Immature natural killer cell (primary cell): Measurements from ENCODE around the gene SUGCT. TPM values are rescaled to one million over a fixed set of nuclear protein-coding genes. Genes with fewer than 3 reads are reported as not detected.

ENCODE experiments used
- DNase-seq, 3 donors: peaks; one replicate each; pipeline ENCODE4 v3.0.0; 2022; ENCODE audit warnings: mixed read lengths in 1 of 3
- H3K27ac Mint-ChIP-seq, 6 donors: one replicate each; pipeline ENCODE4 v1.8.0; 2020; ENCODE audit warnings: mixed read lengths in 6 of 6, mild to moderate bottlenecking in 5 of 6, inconsistent platforms in 4 of 6, moderate library complexity in 3 of 6
- H3K27me3 Mint-ChIP-seq, 3 donors: one replicate each; pipeline ENCODE4 v1.8.0; 2020 to 2021; ENCODE audit warnings: low read depth in 3 of 3, mild to moderate bottlenecking in 3 of 3, mixed read lengths in 3 of 3, moderate library complexity in 3 of 3, inconsistent platforms in 1 of 3
- H3K36me3 Mint-ChIP-seq, 3 donors: one replicate each; pipeline ENCODE4 v1.8.0; 2020; ENCODE audit warnings: mixed read lengths in 3 of 3, inconsistent platforms in 2 of 3, mild to moderate bottlenecking in 2 of 3
- H3K4me1 Mint-ChIP-seq, 2 donors: one replicate each; pipeline ENCODE4 v1.8.0; 2020; ENCODE audit warnings: inconsistent platforms in 2 of 2, mild to moderate bottlenecking in 2 of 2, mixed read lengths in 2 of 2, moderate library complexity in 1 of 2
- H3K4me3 Mint-ChIP-seq, 5 donors: one replicate each; pipeline ENCODE4 v1.8.0; 2020; ENCODE audit warnings: mild to moderate bottlenecking in 5 of 5, mixed read lengths in 5 of 5, inconsistent platforms in 3 of 5, moderate library complexity in 3 of 5
- H3K9me3 Mint-ChIP-seq, 6 donors: one replicate each; pipeline ENCODE4 v1.8.0; 2020; ENCODE audit warnings: mild to moderate bottlenecking in 6 of 6, mixed read lengths in 6 of 6, inconsistent platforms in 4 of 6, moderate library complexity in 3 of 6
- polyA plus RNA-seq, 3 donors: library from polyadenylated mRNA; unstranded; fragments of 300-500 nt; fragmentation: Illumina TruSeq; gene quantifications; one replicate each; pipeline ENCODE4 v1.2.3, GENCODE V29; 2021

The SUGCT gene
- polyA plus RNA-seq, 3 donors from 2014 or later = 0.28 TPM; not detected in 2

GRCh38 chr7:40519009-40519408 is 384.2 kb downstream of the SUGCT start:
- H3K27ac Mint-ChIP-seq = no peak overlapping the region
- no peak for DNase-seq
- H3K9me3 Mint-ChIP-seq = peaks cover 0 to 5% (median 0%) of the 10 kb centered on the region in 6 donors
- no peaks in the 10 kb centered on the region for H3K27me3 Mint-ChIP-seq
- no peaks in the 10 kb centered on the region for H3K36me3 Mint-ChIP-seq
- no peak overlapping the region for H3K4me3 Mint-ChIP-seq
- H3K4me1 Mint-ChIP-seq = peaks cover 5 to 16% of the 10 kb centered on the region in 2 donors

DNA sequence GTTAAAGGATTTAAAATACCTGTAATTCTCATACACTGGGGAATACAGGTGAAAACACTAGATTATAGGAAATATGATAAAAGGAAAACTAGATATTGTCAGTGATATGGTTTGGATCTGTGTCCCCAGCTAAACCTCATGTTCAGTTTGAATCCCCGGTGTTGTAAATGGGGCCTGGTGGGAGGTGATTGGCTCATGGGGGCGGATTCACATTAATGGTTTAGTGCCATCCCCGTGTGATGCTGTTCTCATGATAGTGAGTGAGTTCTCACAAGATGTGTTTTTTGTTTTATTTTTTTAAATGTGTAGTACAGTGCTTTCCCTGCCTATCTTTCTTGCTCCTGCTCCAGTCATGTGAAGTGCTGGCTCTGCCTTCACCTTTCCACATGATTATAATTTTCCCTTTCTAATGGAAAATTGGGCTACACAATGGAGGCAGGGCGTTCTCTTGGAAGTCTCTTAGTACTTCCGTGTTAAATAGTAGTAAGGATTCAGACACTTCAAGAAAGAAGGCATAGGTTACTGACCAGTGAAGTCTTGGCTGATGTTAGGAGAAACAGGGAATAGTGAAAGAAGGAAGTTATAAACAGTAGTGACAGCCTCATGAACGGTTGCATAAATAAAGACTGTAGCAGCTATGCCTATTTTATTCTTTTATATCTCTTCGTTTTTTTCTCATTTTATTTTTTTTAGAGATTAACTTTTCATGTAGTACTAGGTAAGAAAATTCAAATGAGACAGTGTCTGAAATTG is 386.4 kb downstream of the SUGCT start:
- H3K4me3 Mint-ChIP-seq = no peak overlapping the region
- H3K9me3 Mint-ChIP-seq = peaks cover 0 to 4% (median 1%) of the 10 kb centered on the region in 6 donors
- DNase-seq = no peak
- H3K4me1 Mint-ChIP-seq = peaks cover 5 to 16% of the 10 kb centered on the region in 2 donors
- H3K27ac Mint-ChIP-seq = no peak overlapping the region
- no peaks in the 10 kb centered on the region for H3K36me3 Mint-ChIP-seq
- H3K27me3 Mint-ChIP-seq = peaks cover 0 to 3% (median 0%) of the 10 kb centered on the region in 3 donors

DNA sequence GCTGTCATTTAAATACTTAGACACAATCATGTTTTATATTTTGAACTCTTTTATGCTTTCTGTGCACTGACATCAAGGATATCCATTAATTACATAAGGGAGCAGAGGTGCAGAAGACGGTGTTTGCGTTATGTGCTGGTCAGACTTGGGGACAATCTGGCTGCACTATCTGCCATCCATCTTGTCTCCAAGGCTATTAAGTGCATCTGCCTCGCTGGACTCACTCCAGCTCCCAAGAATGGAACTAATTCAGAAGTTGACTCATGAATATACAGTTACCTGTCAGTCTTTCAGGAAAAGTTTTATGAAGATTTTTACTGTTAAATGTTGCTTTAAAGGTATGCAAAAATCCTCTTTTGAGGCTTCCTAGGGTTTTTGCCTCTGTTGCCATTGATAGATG is 391.0 kb downstream of the SUGCT start:
- no peak for DNase-seq
- H3K36me3 Mint-ChIP-seq = no peaks in the 10 kb centered on the region
- no peaks in the 10 kb centered on the region for H3K4me1 Mint-ChIP-seq
- H3K27ac Mint-ChIP-seq = no peak overlapping the region
- peaks cover 0 to 3% (median 0%) of the 10 kb centered on the region in 3 donors for H3K27me3 Mint-ChIP-seq
- H3K9me3 Mint-ChIP-seq = peaks cover 0 to 4% (median under 1%) of the 10 kb centered on the region in 6 donors
- H3K4me3 Mint-ChIP-seq = no peak overlapping the region

DNA sequence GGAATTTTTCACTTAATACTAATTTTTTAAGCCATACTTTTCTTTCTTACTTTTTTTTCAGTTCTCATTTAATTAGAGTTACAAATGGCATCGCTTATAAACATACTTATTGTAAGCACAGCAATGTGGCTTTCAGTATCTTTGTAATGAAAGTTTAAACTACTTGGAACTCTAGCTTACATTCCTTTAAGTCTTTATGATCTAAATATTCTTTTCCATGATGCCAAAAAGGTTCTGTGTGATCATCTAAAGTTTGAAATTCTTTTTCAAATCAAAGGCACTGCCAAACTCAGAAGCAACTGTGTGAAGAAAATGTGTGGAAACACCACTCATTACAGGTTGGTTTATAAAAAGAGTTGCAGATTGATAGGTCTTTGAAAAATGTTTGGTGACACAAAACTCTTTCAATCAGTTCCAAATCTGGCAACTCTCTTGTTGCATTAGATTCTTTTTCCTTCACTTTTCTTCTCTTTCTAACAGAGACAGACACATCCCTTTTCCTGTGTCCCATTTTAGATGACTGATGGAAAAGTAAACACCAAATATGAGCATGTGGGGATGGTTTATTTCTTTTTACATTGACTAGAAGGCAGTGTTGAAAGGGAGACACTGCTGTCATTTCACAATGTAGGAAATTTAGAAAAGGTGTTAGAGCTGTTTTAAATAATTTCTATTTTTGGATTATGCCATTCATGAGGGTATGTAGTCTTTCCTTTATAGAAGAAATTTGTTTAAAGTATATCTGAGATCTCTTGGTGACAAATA is 392.3 kb downstream of the SUGCT start:
- Mint-ChIP-seq H3K4me1 (no peaks in the 10 kb centered on the region), H3K27ac (no peak overlapping the region), H3K4me3 (no peak overlapping the region), H3K36me3 (no peaks in the 10 kb centered on the region), H3K9me3 (peaks cover 0 to 9% (median under 1%) of the 10 kb centered on the region in 6 donors), H3K27me3 (peaks cover 0 to 3% (median 0%) of the 10 kb centered on the region in 3 donors)
- DNase-seq = no peak

DNA sequence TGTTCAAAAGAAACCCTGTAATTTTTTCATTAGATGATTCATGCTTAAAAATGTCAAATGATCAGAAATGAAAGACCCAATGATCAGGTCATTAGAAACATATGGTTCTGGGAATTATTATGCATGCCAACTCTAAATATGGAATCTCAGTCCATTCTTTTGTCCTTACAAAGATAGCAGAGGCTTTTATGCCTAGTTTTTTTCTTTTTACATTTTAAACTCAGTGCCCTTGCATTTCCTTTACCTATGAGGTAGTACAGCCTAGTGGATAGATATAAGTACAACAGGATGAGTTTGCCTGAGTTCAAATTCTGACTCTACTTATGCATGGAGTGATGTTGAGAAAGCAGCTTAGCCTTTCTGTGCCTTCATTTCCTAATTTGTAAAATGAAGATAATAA is 392.9 kb downstream of the SUGCT start:
- Mint-ChIP-seq H3K27ac (no peak overlapping the region), H3K4me1 (no peaks in the 10 kb centered on the region), H3K27me3 (peaks cover 0 to 3% (median 0%) of the 10 kb centered on the region in 3 donors), H3K4me3 (no peak overlapping the region), H3K36me3 (no peaks in the 10 kb centered on the region), H3K9me3 (peaks cover 0 to 13% (median under 1%) of the 10 kb centered on the region in 6 donors)
- DNase-seq = no peak

GRCh38 chr7:40530292-40530691 is 395.5 kb downstream of the SUGCT start:
- H3K9me3 Mint-ChIP-seq = peaks cover 0 to 11% (median 0%) of the 10 kb centered on the region in 6 donors
- no peaks in the 10 kb centered on the region for H3K36me3 Mint-ChIP-seq
- no peak overlapping the region for H3K27ac Mint-ChIP-seq
- H3K4me3 Mint-ChIP-seq = no peak overlapping the region
- no peaks in the 10 kb centered on the region for H3K4me1 Mint-ChIP-seq
- no peaks in the 10 kb centered on the region for H3K27me3 Mint-ChIP-seq
- DNase-seq = no peak

GRCh38 chr7:40531956-40532355 is 397.2 kb downstream of the SUGCT start:
- no peak for DNase-seq
- H3K9me3 Mint-ChIP-seq = peaks cover 0 to 9% (median under 1%) of the 10 kb centered on the region in 6 donors
- H3K4me3 Mint-ChIP-seq = no peak overlapping the region
- no peak overlapping the region for H3K27ac Mint-ChIP-seq
- no peaks in the 10 kb centered on the region for H3K36me3 Mint-ChIP-seq
- H3K4me1 Mint-ChIP-seq = no peaks in the 10 kb centered on the region
- H3K27me3 Mint-ChIP-seq = no peaks in the 10 kb centered on the region

DNA sequence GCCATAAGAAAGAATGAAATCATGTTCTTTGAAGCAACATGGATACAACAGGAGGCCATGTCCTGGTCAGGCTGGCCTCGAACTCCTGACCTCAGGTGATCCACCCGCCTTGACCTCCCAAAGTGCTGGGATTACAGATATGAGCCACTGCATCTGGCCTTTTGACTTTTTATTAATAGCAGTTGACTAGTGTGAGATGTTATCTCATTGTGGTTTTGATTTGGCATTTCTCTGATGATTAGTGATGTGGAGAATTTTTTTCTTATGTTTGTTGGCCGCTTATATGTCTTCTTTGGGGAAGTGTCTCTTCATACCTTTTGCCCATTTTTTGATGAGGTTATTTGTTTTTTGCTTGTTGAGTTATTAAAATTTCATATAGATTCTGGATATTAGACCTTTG is 400.9 kb downstream of the SUGCT start:
- Mint-ChIP-seq H3K36me3 (no peaks in the 10 kb centered on the region), H3K4me3 (no peak overlapping the region), H3K27me3 (no peaks in the 10 kb centered on the region), H3K4me1 (no peaks in the 10 kb centered on the region), H3K27ac (no peak overlapping the region), H3K9me3 (peaks cover 0 to 13% (median under 1%) of the 10 kb centered on the region in 6 donors)
- DNase-seq = no peak

GRCh38 chr7:40536421-40536820 is 401.6 kb downstream of the SUGCT start:
- Mint-ChIP-seq H3K27me3 (no peaks in the 10 kb centered on the region), H3K4me3 (no peak overlapping the region), H3K9me3 (peaks cover 0 to 13% (median 2%) of the 10 kb centered on the region in 6 donors), H3K4me1 (no peaks in the 10 kb centered on the region), H3K27ac (no peak overlapping the region), H3K36me3 (no peaks in the 10 kb centered on the region)
- no peak for DNase-seq

GRCh38 chr7:40538281-40538680 is 403.5 kb downstream of the SUGCT start:
- H3K27me3 Mint-ChIP-seq = no peaks in the 10 kb centered on the region
- H3K9me3 Mint-ChIP-seq = peaks cover 0 to 13% (median under 1%) of the 10 kb centered on the region in 6 donors
- DNase-seq = no peak
- H3K27ac Mint-ChIP-seq = no peak overlapping the region
- no peak overlapping the region for H3K4me3 Mint-ChIP-seq
- H3K4me1 Mint-ChIP-seq = no peaks in the 10 kb centered on the region
- H3K36me3 Mint-ChIP-seq = no peaks in the 10 kb centered on the region

DNA sequence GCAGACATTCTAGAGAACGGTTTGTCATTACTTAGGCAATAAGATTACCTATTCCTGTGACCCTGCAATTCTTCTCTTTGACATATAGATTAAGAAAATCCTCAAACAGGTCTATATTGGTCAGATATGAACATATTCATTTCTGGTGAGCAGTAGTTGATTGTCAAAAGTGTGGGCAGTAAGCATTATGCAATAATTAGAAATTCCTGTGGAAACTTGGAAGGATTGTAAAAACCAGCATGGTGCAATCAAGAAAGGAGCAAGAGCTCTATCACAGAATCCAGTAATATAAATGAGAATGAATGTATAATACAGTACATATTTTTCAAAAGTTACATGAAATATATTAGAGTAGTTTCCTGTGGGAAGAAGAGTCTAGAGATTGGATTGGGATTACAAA is 406.5 kb downstream of the SUGCT start:
- Mint-ChIP-seq H3K4me3 (no peak overlapping the region), H3K4me1 (no peaks in the 10 kb centered on the region), H3K36me3 (no peaks in the 10 kb centered on the region), H3K27ac (no peak overlapping the region), H3K9me3 (peaks cover 0 to 9% (median under 1%) of the 10 kb centered on the region in 6 donors), H3K27me3 (no peaks in the 10 kb centered on the region)
- DNase-seq = no peak

- Mint-ChIP-seq H3K9me3 (peaks cover 0 to 8% (median under 1%) of the 10 kb centered on the region in 6 donors), H3K4me3 (no peak overlapping the region), H3K27ac (no peak overlapping the region), H3K27me3 (no peaks in the 10 kb centered on the region), H3K36me3 (no peaks in the 10 kb centered on the region), H3K4me1 (no peaks in the 10 kb centered on the region)
- DNase-seq = no peak
These were observed 408.4 kb downstream of the SUGCT start for GRCh38 chr7:40542982-40543741.

- no peak overlapping the region for H3K27ac Mint-ChIP-seq
These were observed 409.5 kb downstream of the SUGCT start for GRCh38 chr7:40544221-40544723.

More at GRCh38 chr7:40544221-40544723, 409.5 kb downstream of the SUGCT start:
- no peak for DNase-seq
- Mint-ChIP-seq H3K4me1 (no peaks in the 10 kb centered on the region), H3K4me3 (no peak overlapping the region), H3K27me3 (no peaks in the 10 kb centered on the region), H3K36me3 (no peaks in the 10 kb centered on the region), H3K9me3 (peaks cover 0 to 12% (median 2%) of the 10 kb centered on the region in 6 donors)
